ACC112 (cell line): Measurements from ENCODE around the gene UBN1.

Source experiments
- H2AFZ ChIP-seq: fragments of 200-600 bp; sonication (generic); one replicate; pipeline ENCODE4 v1.6.0; 2017; ENCODE audit warnings: antibody characterized with exemption, low read length; ENCODE audit not compliant: unreplicated experiment
- H3K27ac ChIP-seq: fragments of 200-600 bp; sonication (generic); 2 replicates; pipeline ENCODE4 v1.5.1; 2014; ENCODE audit warnings: low read depth, mild to moderate bottlenecking, antibody characterized with exemption, low read length, moderate library complexity
- H3K27me3 ChIP-seq: fragments of 200-600 bp; sonication (generic); 2 replicates; pipeline ENCODE4 v1.6.1; 2014; ENCODE audit warnings: mild to moderate bottlenecking, antibody characterized with exemption, low read length, moderate library complexity, mixed read lengths; ENCODE audit not compliant: insufficient read depth
- H3K36me3 ChIP-seq: fragments of 200-600 bp; sonication (generic); 2 replicates; pipeline ENCODE4 v1.6.1; 2016; ENCODE audit warnings: mild to moderate bottlenecking, antibody characterized with exemption, low read length, moderate library complexity, mixed read lengths; ENCODE audit not compliant: insufficient read depth
- H3K4me1 ChIP-seq: fragments of 200-600 bp; sonication (generic); one replicate; pipeline ENCODE4 v1.6.1; 2016; ENCODE audit warnings: low read length, mixed read lengths; ENCODE audit not compliant: insufficient read depth, unreplicated experiment, control insufficient read depth
- H3K4me3 ChIP-seq: fragments of 200-600 bp; sonication (generic); 2 replicates; pipeline ENCODE4 v1.5.1; 2014; ENCODE audit warnings: mild to moderate bottlenecking, low read depth, low read length
- H3K79me2 ChIP-seq: fragments of 200-600 bp; sonication (generic); one replicate; pipeline ENCODE4 v1.6.0; 2016; ENCODE audit warnings: low read length; ENCODE audit not compliant: control insufficient read depth, unreplicated experiment, insufficient read depth

UBN1 gene

GRCh38 chr16:4859900-4860255 is 12.6 kb downstream of the UBN1 start:
- Histone ChIP-seq H3K36me3 (peaks cover 39% of the 10 kb centered on the region), H3K4me1 (peaks cover 3% of the 10 kb centered on the region), H2AFZ (no peak overlapping the region), H3K27ac (no peak overlapping the region), H3K79me2 (peaks cover 45% of the 10 kb centered on the region), H3K4me3 (no peak overlapping the region), H3K27me3 (no peaks in the 10 kb centered on the region)

DNA sequence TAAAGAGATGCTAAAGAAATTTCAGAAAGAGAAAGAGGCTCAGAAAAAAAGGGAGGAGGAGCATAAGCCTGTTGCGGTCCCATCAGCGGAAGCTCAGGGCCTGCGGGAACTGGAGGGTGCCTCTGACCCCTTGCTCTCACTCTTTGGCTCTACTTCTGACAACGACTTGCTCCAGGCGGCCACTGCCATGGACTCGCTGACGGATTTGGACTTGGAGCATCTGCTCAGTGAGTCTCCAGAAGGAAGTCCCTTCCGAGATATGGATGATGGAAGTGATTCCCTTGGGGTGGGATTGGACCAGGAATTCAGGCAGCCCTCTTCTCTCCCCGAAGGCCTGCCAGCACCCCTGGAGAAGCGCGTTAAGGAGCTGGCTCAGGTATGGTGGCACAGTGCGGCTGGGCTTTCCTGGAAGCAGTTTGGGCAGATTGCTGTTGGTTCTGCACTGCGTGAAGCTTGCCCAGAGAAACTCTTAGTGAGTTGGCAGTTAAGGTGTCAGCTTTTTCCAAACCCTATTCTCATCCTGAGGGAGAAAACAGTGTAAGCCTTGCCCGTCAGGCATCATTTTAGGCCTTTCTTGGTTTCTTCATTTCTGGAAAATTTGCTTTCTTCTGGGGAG is 13.6 kb downstream of the UBN1 start:
- H2AFZ ChIP-seq = no peak overlapping the region
- H3K4me3 ChIP-seq = no peak overlapping the region
- no peak overlapping the region for H3K27ac ChIP-seq
- H3K79me2 ChIP-seq = peaks cover 48% of the 10 kb centered on the region
- H3K36me3 ChIP-seq = peaks cover 39% of the 10 kb centered on the region
- H3K4me1 ChIP-seq = peaks cover 3% of the 10 kb centered on the region
- no peaks in the 10 kb centered on the region for H3K27me3 ChIP-seq

GRCh38 chr16:4862639-4863038 is 15.4 kb downstream of the UBN1 start:
- H3K27ac ChIP-seq = no peak overlapping the region
- no peak overlapping the region for H3K4me3 ChIP-seq
- no peak overlapping the region for H2AFZ ChIP-seq
- H3K27me3 ChIP-seq = no peaks in the 10 kb centered on the region
- H3K36me3 ChIP-seq = peaks cover 32% of the 10 kb centered on the region
- peaks cover 3% of the 10 kb centered on the region for H3K4me1 ChIP-seq
- peaks cover 60% of the 10 kb centered on the region for H3K79me2 ChIP-seq

DNA sequence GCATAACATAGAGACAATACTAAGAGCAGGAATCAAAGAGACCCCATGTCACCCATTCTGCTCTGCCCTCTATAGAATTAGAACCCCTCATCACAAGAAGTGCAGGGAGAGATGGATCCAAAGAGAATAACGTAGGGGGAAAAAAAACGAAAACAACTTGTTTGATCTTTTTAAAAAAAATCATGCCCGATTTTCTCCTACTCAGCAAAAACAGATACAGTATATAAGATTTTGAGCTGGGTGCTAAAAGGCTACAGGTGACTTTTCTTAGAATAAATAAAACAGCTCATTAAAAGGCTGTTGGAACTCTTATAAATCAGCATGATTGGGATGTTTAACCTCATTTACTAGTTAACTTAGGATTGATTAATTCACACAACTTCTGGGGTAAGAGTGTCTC is 17.4 kb downstream of the UBN1 start:
- Histone ChIP-seq H3K4me3 (no peak overlapping the region), H3K27ac (no peak overlapping the region), H3K36me3 (peaks cover 23% of the 10 kb centered on the region), H3K27me3 (no peaks in the 10 kb centered on the region), H2AFZ (no peak overlapping the region), H3K4me1 (peaks cover 3% of the 10 kb centered on the region), H3K79me2 (peaks cover 80% of the 10 kb centered on the region)

DNA sequence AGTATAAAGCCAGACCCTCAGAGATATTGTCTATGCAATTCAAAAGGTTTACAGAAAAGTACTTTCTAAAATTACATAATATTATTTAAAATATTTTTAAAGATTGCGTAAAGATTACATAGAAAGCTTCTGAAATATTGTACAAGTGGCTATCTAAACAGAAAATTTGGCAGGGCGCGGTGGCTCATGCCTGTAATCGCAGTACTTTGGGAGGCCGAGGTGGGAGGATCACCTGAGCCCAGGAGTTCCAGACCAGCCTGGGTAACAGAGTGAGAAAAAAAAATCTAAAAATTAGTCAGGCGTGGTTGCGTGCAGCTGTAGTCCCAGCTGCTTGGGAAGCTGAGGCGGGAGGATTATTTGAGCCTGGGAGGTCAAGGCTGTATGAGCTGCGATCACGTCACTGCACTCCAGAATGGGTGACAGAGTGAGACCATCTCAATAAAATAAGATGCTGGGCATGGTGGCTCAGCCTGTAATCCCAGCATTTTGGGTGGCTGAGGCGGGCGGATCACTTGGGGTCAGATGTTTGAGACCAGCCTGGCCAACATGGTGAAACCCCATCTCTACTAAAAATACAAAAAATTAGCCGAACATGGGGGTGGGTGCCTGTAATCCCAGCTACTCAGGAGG is 18.1 kb downstream of the UBN1 start:
- Histone ChIP-seq H3K79me2 (peaks cover 81% of the 10 kb centered on the region), H3K27me3 (no peaks in the 10 kb centered on the region), H3K4me3 (no peak overlapping the region), H3K36me3 (peaks cover 19% of the 10 kb centered on the region), H2AFZ (no peak overlapping the region), H3K4me1 (peaks cover 3% of the 10 kb centered on the region), H3K27ac (no peak overlapping the region)

DNA sequence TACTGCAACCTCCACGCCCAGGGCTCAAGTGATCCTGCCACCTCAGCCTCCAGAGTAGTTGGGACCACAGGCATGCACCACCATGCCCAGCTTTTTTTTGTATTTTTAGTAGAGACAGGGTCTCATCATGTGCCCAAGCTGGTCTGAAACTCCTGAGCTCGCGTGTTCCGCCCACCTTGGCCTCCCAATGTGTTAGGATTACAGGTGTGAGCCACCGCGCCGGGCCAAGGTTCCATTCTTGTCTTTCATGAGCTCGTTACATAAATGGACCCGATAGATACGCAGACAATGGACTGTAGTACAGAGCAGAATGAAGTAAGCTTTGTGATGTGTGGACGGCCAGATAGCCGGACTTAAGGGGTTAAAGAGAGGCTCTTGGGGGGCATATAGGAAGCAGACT is 19.3 kb downstream of the UBN1 start:
- H3K27ac ChIP-seq = no peak overlapping the region
- no peaks in the 10 kb centered on the region for H3K27me3 ChIP-seq
- H3K4me1 ChIP-seq = peaks cover 3% of the 10 kb centered on the region
- peaks cover 13% of the 10 kb centered on the region; the same call in 1 of the 2 replicates for H3K36me3 ChIP-seq
- no peak overlapping the region for H3K4me3 ChIP-seq
- H3K79me2 ChIP-seq = peaks cover 72% of the 10 kb centered on the region
- H2AFZ ChIP-seq = no peak overlapping the region

GRCh38 chr16:4868026-4868425 is 20.7 kb downstream of the UBN1 start:
- Histone ChIP-seq H3K79me2 (peaks cover 62% of the 10 kb centered on the region), H3K36me3 (peaks cover 22% of the 10 kb centered on the region; the same call in 1 of the 2 replicates), H2AFZ (no peak overlapping the region), H3K27ac (no peak overlapping the region), H3K4me1 (peaks cover 3% of the 10 kb centered on the region), H3K27me3 (no peaks in the 10 kb centered on the region), H3K4me3 (no peak overlapping the region)

DNA sequence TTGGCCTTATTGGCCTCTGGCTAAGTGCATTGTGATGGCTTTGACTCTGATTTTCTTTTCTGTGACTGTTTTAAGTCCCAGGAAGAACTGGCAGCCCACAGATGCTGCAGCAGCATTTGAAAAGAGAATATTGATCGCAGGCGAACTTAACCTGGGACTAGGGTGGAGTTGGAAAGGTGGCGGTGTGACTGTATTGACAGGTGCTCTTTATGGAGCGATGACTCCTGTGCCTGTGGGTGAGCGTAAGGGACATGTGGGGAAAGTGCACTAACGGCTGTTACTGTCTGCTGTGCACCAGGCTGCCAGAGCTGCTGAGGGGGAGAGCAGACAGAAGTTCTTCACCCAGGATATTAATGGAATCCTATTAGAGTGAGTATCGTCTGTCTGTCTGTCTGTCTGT is 21.3 kb downstream of the UBN1 start:
- Histone ChIP-seq H2AFZ (no peak overlapping the region), H3K36me3 (peaks cover 26% of the 10 kb centered on the region; the same call in 1 of the 2 replicates), H3K27ac (no peak overlapping the region)

GRCh38 chr16:4869147-4869805 is 22.0 kb downstream of the UBN1 start:
- no peaks in the 10 kb centered on the region for H3K4me1 ChIP-seq
- H2AFZ ChIP-seq = no peak overlapping the region
- no peak overlapping the region for H3K4me3 ChIP-seq
- peaks cover 29% of the 10 kb centered on the region; the same call in 1 of the 2 replicates for H3K36me3 ChIP-seq
- H3K27ac ChIP-seq = no peak overlapping the region
- H3K27me3 ChIP-seq = no peaks in the 10 kb centered on the region
- peaks cover 53% of the 10 kb centered on the region for H3K79me2 ChIP-seq

More for the DNA sequence above, 21.3 kb downstream of the UBN1 start:
- H3K4me1 ChIP-seq = peaks cover 2% of the 10 kb centered on the region
- no peak overlapping the region for H3K4me3 ChIP-seq
- peaks cover 57% of the 10 kb centered on the region for H3K79me2 ChIP-seq
- H3K27me3 ChIP-seq = no peaks in the 10 kb centered on the region

- Histone ChIP-seq H2AFZ (no peak overlapping the region), H3K27ac (no peak overlapping the region), H3K4me3 (no peak overlapping the region), H3K27me3 (no peaks in the 10 kb centered on the region), H3K79me2 (peaks cover 45% of the 10 kb centered on the region), H3K36me3 (peaks cover 27% of the 10 kb centered on the region; the same call in 1 of the 2 replicates), H3K4me1 (no peaks in the 10 kb centered on the region)
Measured at GRCh38 chr16:4870138-4870671, 22.9 kb downstream of the UBN1 start.
